H9 (cell line): ENCODE measurements around the gene MASP2. TPM values are rescaled to one million over a fixed set of nuclear protein-coding genes. Genes with fewer than 3 reads are reported as not detected.
"Not testable (repeated sequence)": the region's sequence is repeated elsewhere in the genome, so short reads cannot be mapped to it uniquely, and the experiment has no call there.

Experiments
- DNase-seq: peaks from one replicate; pipeline ENCODE4 v3.0.0-alpha.2; 2017
- H2AFZ ChIP-seq: one replicate; pipeline ENCODE4 v1.6.1; 2013; ENCODE audit warnings: mild to moderate bottlenecking, low read length, control low read depth, moderate library complexity
- H2AK5ac ChIP-seq: 2 replicates; pipeline ENCODE4 v1.6.1; 2013; ENCODE audit warnings: low read length, control low read depth, mixed read lengths; ENCODE audit not compliant: insufficient read length
- H2BK120ac ChIP-seq: one replicate; pipeline ENCODE4 v1.6.1; 2013; ENCODE audit warnings: low read depth, mild to moderate bottlenecking, low read length, control low read depth, inconsistent platforms; ENCODE audit not compliant: poor library complexity, severe bottlenecking
- H2BK12ac ChIP-seq: 2 replicates; pipeline ENCODE4 v1.6.1; 2013; ENCODE audit warnings: low read length, control low read depth, mixed read lengths, low read depth; ENCODE audit not compliant: insufficient read length
- H2BK15ac ChIP-seq: 2 replicates; pipeline ENCODE4 v1.6.1; 2013; ENCODE audit warnings: low read depth, low read length, control low read depth
- H2BK20ac ChIP-seq: one replicate; pipeline ENCODE4 v1.6.1; 2013; ENCODE audit warnings: low read depth, mild to moderate bottlenecking, low read length, control low read depth, inconsistent platforms; ENCODE audit not compliant: poor library complexity, severe bottlenecking
- H2BK5ac ChIP-seq: 2 replicates; pipeline ENCODE4 v1.6.1; 2013; ENCODE audit warnings: low read length, control low read depth, mixed read lengths; ENCODE audit not compliant: insufficient read length
- H3K14ac ChIP-seq: 2 replicates; pipeline ENCODE4 v1.6.1; 2013; ENCODE audit warnings: low read length, control low read depth; ENCODE audit not compliant: insufficient read depth
- H3K18ac ChIP-seq: 2 replicates; pipeline ENCODE4 v1.6.1; 2013; ENCODE audit warnings: low read depth, mild to moderate bottlenecking, mixed read lengths, low read length, control low read depth; ENCODE audit not compliant: insufficient read length
- H3K23ac ChIP-seq: 2 replicates; pipeline ENCODE4 v1.6.1; 2013; ENCODE audit warnings: low read length, control low read depth, mixed read lengths, low read depth; ENCODE audit not compliant: insufficient read length
- H3K23me2 ChIP-seq: 2 replicates; pipeline ENCODE4 v1.6.1; 2013; ENCODE audit warnings: low read depth, mild to moderate bottlenecking, mixed read lengths, low read length, control low read depth; ENCODE audit not compliant: insufficient read length, poor library complexity, severe bottlenecking
- H3K27ac ChIP-seq: 2 replicates; pipeline ENCODE4 v1.5.1; 2013; ENCODE audit warnings: low read length, control low read depth, mixed read lengths, low read depth; ENCODE audit not compliant: insufficient read length
- H3K27me3 ChIP-seq: 2 replicates; pipeline ENCODE4 v1.6.1; 2013; ENCODE audit warnings: low read length, control low read depth, inconsistent platforms; ENCODE audit not compliant: insufficient read depth
- H3K4ac ChIP-seq: 2 replicates; pipeline ENCODE4 v1.6.1; 2013; ENCODE audit warnings: low read depth, mild to moderate bottlenecking, control low read depth, inconsistent platforms, low read length, moderate library complexity
- H3K4me1 ChIP-seq: 2 replicates; pipeline ENCODE4 v1.6.1; 2013; ENCODE audit warnings: low read length, control low read depth, inconsistent platforms; ENCODE audit not compliant: insufficient read depth
- H3K4me2 ChIP-seq: 2 replicates; pipeline ENCODE4 v1.6.1; 2013; ENCODE audit warnings: low read length, control low read depth, mixed read lengths; ENCODE audit not compliant: insufficient read length, insufficient read depth
- H3K56ac ChIP-seq: 2 replicates; pipeline ENCODE4 v1.6.1; 2013; ENCODE audit warnings: low read depth, mild to moderate bottlenecking, mixed read lengths, low read length, control low read depth; ENCODE audit not compliant: insufficient read length
- H3K79me1 ChIP-seq: 2 replicates; pipeline ENCODE4 v1.6.1; 2013; ENCODE audit warnings: low read depth, mild to moderate bottlenecking, moderate library complexity, low read length, control low read depth, inconsistent platforms; ENCODE audit not compliant: insufficient read depth, poor library complexity, severe bottlenecking
- H3K79me2 ChIP-seq: 2 replicates; pipeline ENCODE4 v1.6.1; 2013; ENCODE audit warnings: low read length, control low read depth, inconsistent platforms; ENCODE audit not compliant: insufficient read depth
- H3K9ac ChIP-seq: 2 replicates; pipeline ENCODE4 v1.6.1; 2013; ENCODE audit warnings: low read length, control low read depth, mixed read lengths; ENCODE audit not compliant: insufficient read length; ENCODE audit errors: extremely low read depth
- H3K9me3 ChIP-seq: one replicate; pipeline ENCODE4 v1.6.1; 2013; ENCODE audit warnings: low read depth, low read length, inconsistent platforms; ENCODE audit not compliant: control insufficient read depth
- H3T11ph ChIP-seq: one replicate; pipeline ENCODE4 v1.6.1; 2013; ENCODE audit warnings: mild to moderate bottlenecking, low read length, control low read depth, inconsistent platforms
- H4K20me1 ChIP-seq: one replicate; pipeline ENCODE4 v1.6.1; 2013; ENCODE audit not compliant: control insufficient read depth, insufficient read length, insufficient read depth
- H4K5ac ChIP-seq: 2 replicates; pipeline ENCODE4 v1.6.1; 2013; ENCODE audit warnings: low read depth, mild to moderate bottlenecking, mixed read lengths, low read length, control low read depth; ENCODE audit not compliant: insufficient read length
- H4K8ac ChIP-seq: replicated peaks from 2 replicates; pipeline ENCODE4 v1.6.1; 2013; ENCODE audit warnings: low read length, control low read depth, mixed read lengths, low read depth; ENCODE audit not compliant: insufficient read length
- H4K91ac ChIP-seq: 2 replicates; pipeline ENCODE4 v1.6.1; 2013; ENCODE audit warnings: low read depth, mild to moderate bottlenecking, moderate library complexity, mixed read lengths, low read length, control low read depth; ENCODE audit not compliant: insufficient read length
- H3K27ac Mint-ChIP-seq, 3 experiments: 2 replicates in 2 of 3; 3 replicates in 1 of 3; pipeline ENCODE4 v1.8.0; 2020 to 2021; ENCODE audit warnings: mixed read lengths in 3 of 3, mild to moderate bottlenecking in 1 of 3, moderate library complexity in 1 of 3
- H3K27me3 Mint-ChIP-seq: 2 replicates; pipeline ENCODE4 v1.8.0; 2021; ENCODE audit warnings: low read depth, mild to moderate bottlenecking, moderate library complexity, mixed read lengths
- H3K36me3 Mint-ChIP-seq, 3 experiments: 2 replicates in 2 of 3; 3 replicates in 1 of 3; pipeline ENCODE4 v1.8.0; 2020 to 2021; ENCODE audit warnings: low read depth in 3 of 3, mixed read lengths in 3 of 3; ENCODE audit not compliant: insufficient read depth in 1 of 3
- H3K4me1 Mint-ChIP-seq, 2 experiments: 2 replicates each; pipeline ENCODE4 v1.8.0; 2020; ENCODE audit warnings: mixed read lengths in 2 of 2
- H3K4me3 Mint-ChIP-seq, 2 experiments: 2 replicates in 1 of 2; 3 replicates in 1 of 2; pipeline ENCODE4 v1.8.0; 2020 to 2021; ENCODE audit warnings: mild to moderate bottlenecking in 2 of 2, mixed read lengths in 2 of 2, moderate library complexity in 1 of 2
- H3K9me3 Mint-ChIP-seq, 2 experiments: 2 replicates in 1 of 2; 3 replicates in 1 of 2; pipeline ENCODE4 v1.8.0; 2020; ENCODE audit warnings: mild to moderate bottlenecking in 2 of 2, mixed read lengths in 2 of 2, moderate library complexity in 1 of 2
- WGBS: extraction: QIAGEN DNeasy Blood & Tissue Kit; methylation state at CpG from one replicate; pipeline ENCODE4 v1.1.7; 2013; ENCODE audit warnings: missing lambda C conversion rate, low lambda C conversion rate, mixed read lengths; ENCODE audit not compliant: insufficient read length; ENCODE audit errors: extremely low coverage; 5-methylcytosine and 5-hydroxymethylcytosine counted together
- total RNA-seq: library from RNA; stranded (reverse); gene quantifications from 2 replicates; pipeline ENCODE4 v1.2.1, GENCODE V29; 2021
- TF ChIP-seq, protein P1 (sequence below): fragments of 200-600 bp; sonication (generic); conservative IDR thresholded peaks from 3 replicates; pipeline ENCODE4 v1.8.0; 2021; ENCODE audit warnings: antibody characterized with exemption, mild to moderate bottlenecking

The MASP2 gene
- total RNA-seq, 1 experiment from 2014 or later: 0.46 TPM

DNA sequence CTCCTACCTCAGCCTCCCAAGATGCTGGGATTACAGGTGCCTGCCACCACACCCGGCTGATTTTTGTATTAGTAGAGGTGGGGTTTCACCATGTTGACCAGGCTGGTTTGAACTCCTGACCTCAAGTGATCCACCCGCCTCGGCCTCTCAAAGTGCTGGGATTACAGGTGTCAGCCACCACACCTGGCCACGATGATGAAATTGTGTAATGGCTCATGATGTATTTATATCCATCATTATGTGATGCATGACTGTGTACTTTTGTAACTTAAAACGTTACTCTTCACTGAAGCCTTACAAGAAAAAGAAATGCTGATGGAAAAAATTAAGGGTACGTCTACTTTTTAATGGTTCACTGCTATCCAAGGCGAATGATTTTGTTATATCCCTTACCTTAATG is 27.1 kb downstream of the MASP2 start:
- H3K23me2 ChIP-seq: no peaks in the 10 kb centered on the region
- no peaks in the 10 kb centered on the region for H3K4me1 ChIP-seq
- no peak overlapping the region for H4K5ac ChIP-seq
- no peak overlapping the region for H3K4me2 ChIP-seq
- H3T11ph ChIP-seq: no peak overlapping the region
- no peaks in the 10 kb centered on the region for H3K9me3 ChIP-seq
- H2BK120ac ChIP-seq: no peak overlapping the region
- H3K14ac ChIP-seq: no peak overlapping the region
- H3K27ac Mint-ChIP-seq: no peak overlapping the region
- peaks cover 58 to 97% (median 88%) of the 10 kb centered on the region in 3 experiments; a peak in 6 of 7 replicates for H3K36me3 Mint-ChIP-seq
- DNase-seq: no peak
- H4K20me1 ChIP-seq: no peaks in the 10 kb centered on the region
- H3K79me1 ChIP-seq: peaks cover 2% of the 10 kb centered on the region
- H2BK20ac ChIP-seq: no peak overlapping the region
- no peaks in the 10 kb centered on the region for H3K27me3 ChIP-seq
- H3K23ac ChIP-seq: no peak overlapping the region
- H3K18ac ChIP-seq: no peak overlapping the region
- H2BK15ac ChIP-seq: no peak overlapping the region
- no peak overlapping the region for H3K27ac ChIP-seq
- H3K4me1 Mint-ChIP-seq: peaks cover 0 to 14% of the 10 kb centered on the region in 2 experiments; a peak in 2 of 4 replicates
- H2BK12ac ChIP-seq: no peak overlapping the region
- no peak overlapping the region for H3K9ac ChIP-seq
- H3K4ac ChIP-seq: no peak overlapping the region
- H2AK5ac ChIP-seq: no peak overlapping the region
- H2AFZ ChIP-seq: no peak overlapping the region
- no CpG with 5 or more reads among the region's 7 CpGs for WGBS
- no peak overlapping the region for H3K56ac ChIP-seq
- H3K9me3 Mint-ChIP-seq: no peaks in the 10 kb centered on the region
- no peak overlapping the region for H3K4me3 Mint-ChIP-seq
- no peaks in the 10 kb centered on the region for H3K27me3 Mint-ChIP-seq
- no peak overlapping the region for H4K91ac ChIP-seq
- no peaks in the 10 kb centered on the region; the same call in 1 of the 2 replicates for H3K79me2 ChIP-seq
- H2BK5ac ChIP-seq: no peak overlapping the region
- no peak overlapping the region for H4K8ac ChIP-seq
- TF ChIP-seq, protein P1, sequence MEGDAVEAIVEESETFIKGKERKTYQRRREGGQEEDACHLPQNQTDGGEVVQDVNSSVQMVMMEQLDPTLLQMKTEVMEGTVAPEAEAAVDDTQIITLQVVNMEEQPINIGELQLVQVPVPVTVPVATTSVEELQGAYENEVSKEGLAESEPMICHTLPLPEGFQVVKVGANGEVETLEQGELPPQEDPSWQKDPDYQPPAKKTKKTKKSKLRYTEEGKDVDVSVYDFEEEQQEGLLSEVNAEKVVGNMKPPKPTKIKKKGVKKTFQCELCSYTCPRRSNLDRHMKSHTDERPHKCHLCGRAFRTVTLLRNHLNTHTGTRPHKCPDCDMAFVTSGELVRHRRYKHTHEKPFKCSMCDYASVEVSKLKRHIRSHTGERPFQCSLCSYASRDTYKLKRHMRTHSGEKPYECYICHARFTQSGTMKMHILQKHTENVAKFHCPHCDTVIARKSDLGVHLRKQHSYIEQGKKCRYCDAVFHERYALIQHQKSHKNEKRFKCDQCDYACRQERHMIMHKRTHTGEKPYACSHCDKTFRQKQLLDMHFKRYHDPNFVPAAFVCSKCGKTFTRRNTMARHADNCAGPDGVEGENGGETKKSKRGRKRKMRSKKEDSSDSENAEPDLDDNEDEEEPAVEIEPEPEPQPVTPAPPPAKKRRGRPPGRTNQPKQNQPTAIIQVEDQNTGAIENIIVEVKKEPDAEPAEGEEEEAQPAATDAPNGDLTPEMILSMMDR: no peak

DNA sequence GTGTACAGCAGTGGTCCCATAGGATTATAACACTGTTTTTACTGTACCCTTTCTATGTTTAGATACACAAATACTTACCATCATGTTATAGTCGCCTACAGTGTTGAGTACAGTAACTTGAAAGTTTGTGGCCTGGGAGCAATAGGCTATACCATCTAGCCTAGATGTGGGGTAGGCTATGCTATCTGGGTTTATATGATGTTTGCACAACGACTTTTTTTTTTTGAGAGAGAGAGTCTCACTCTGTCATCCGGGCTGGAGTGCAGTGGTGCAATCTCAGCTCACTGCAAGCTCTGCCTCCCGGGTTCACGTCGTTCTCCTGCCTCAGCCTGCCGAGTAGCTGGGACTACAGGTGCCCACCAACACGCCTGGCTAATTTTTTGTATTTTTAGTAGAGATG is 27.7 kb downstream of the MASP2 start:
- H3T11ph ChIP-seq, H2BK5ac ChIP-seq, H4K20me1 ChIP-seq, H3K4me2 ChIP-seq, H3K27me3 ChIP-seq, H3K4me1 ChIP-seq, H3K27ac ChIP-seq, H3K23ac ChIP-seq, H3K27ac Mint-ChIP-seq, H3K27me3 Mint-ChIP-seq, H3K4me3 Mint-ChIP-seq, H3K9me3 ChIP-seq, H3K79me2 ChIP-seq, H2BK12ac ChIP-seq, H3K79me1 ChIP-seq, H3K9ac ChIP-seq, H2BK120ac ChIP-seq, H3K23me2 ChIP-seq, DNase-seq, H2BK15ac ChIP-seq, H4K5ac ChIP-seq, H2AK5ac ChIP-seq, H2AFZ ChIP-seq, H3K4ac ChIP-seq, H3K9me3 Mint-ChIP-seq, H3K56ac ChIP-seq, H4K91ac ChIP-seq, H3K14ac ChIP-seq, H4K8ac ChIP-seq, H3K18ac ChIP-seq, H3K4me1 Mint-ChIP-seq, H2BK20ac ChIP-seq: not testable (repeated sequence)
- WGBS: no CpG with 5 or more reads among the region's 8 CpGs
- peaks cover 61 to 97% (median 88%) of the 10 kb centered on the region in 3 experiments; a peak in 6 of 7 replicates for H3K36me3 Mint-ChIP-seq
